Inflammatory macrophage treated with lipopolysaccharide for 1 hour (primary cell): ENCODE results near the gene ZSCAN26.

Source experiments
- DNase-seq, 2 donors: peaks; one replicate each; pipeline ENCODE4 v3.0.0-alpha.2; 2020 to 2022

Gene ZSCAN26

GRCh38 chr6:28323813-28324424 lies 57.0 kb downstream of the ZSCAN26 start:
- DNase-seq, result no peak

- DNase-seq, result no peak
Observed at GRCh38 chr6:28326371-28326948, 59.5 kb downstream of the ZSCAN26 start.
